Astrocyte of the hippocampus (primary cell): ENCODE data around the gene IL13.
A peak's percentile ranks its signal among the peaks of the same experiment; 100 is the strongest.

Experiments used
- DNase-seq: peaks from one replicate; pipeline ENCODE4 v3.0.0; 2011; ENCODE audit warnings: low read depth, low spot score

IL13 gene

DNA sequence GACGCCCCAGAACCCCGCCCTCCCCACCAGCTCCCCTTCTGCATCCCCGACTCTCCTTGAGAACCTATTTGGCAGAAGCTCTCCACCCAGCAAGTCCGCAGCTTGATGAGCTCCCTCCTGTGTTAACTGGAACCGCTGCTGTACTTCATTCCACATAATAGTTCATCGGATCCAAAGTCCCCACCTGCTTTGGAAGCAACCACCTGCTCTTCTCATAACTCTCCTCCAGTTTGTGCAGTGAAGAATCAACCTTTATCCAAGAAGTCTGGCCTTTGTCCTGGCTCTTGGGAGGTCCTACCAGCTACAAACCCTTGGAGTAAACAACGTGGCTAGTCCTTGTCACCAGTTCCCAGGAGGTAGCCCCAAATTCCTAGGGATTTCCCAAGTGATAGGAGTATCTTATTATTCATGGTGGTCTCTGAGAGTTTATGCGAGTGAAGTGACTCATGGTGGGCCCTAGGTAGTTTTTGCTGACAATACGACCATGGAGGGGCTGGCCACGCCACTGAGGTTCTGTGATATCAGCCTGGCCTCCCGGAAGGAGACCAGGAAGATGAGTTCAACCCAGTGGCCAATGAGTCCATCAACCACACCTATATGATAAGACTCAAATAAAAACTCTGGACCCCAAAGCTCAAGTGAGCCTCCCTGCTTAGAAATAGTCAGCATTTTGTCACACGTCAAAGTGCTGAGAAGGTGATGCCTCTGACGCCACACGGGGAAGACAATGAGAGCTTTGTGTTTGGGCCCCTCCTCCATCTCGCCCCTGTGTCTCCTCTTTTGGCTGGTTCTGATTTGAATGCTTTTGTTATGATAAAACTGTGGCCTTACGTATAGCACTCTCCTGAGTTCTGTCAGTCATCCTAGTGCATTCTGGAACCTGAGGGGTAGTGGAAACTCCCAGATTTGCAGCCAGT, 12.3 kb downstream of the IL13 start:
- no peak for DNase-seq

DNA sequence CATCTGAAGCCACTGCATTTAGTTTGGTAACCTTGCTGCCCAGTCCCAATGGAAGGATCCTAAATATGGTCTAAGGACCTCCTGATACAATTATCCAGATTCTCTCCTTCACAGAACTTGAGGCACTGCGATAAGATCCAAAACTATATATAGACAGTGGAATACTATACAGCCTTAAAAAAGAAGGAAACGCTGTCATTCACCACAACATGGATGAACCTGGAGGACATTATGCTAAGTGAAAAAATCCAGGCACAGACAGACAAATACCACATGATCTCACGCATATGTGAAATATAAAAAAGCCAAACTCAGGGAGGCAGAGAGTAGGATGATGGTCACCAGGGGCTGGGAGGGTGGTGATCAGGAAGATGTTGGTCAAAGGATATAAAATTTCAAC, 13.0 kb downstream of the IL13 start:
- no peak for DNase-seq

DNA sequence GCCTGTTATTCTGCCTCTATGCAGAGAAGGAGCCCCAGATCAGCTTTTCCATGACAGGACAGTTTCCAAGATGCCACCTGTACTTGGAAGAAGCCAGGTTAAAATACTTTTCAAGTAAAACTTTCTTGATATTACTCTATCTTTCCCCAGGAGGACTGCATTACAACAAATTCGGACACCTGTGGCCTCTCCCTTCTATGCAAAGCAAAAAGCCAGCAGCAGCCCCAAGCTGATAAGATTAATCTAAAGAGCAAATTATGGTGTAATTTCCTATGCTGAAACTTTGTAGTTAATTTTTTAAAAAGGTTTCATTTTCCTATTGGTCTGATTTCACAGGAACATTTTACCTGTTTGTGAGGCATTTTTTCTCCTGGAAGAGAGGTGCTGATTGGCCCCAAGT, 15.5 kb downstream of the IL13 start:
- no peak for DNase-seq

DNA sequence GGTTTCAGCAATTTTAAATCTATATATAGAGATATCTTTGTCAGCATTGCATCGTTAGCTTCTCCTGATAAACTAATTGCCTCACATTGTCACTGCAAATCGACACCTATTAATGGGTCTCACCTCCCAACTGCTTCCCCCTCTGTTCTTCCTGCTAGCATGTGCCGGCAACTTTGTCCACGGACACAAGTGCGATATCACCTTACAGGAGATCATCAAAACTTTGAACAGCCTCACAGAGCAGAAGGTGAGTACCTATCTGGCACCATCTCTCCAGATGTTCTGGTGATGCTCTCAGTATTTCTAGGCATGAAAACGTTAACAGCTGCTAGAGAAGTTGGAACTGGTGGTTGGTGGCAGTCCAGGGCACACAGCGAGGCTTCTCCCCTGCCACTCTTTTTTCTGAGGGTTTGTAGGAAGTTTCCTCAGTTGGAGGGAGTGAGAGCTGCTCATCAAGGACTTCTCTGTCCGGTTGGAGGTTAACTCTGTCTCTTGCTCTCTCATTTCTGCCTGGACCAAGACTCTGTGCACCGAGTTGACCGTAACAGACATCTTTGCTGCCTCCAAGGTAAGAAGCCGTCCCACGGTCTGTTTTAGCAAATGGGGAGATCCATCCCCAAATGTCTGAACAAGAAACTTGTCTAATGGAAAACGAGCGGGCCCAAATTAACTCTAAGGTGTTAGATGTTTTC, 16.1 kb downstream of the IL13 start, which contains the start of gene IL4:
Gene IL4 (plus strand): TSS at position 51 of the 692 bp plus-strand sequence. CDS start 62 bp downstream, at position 113.
- DNase-seq = no peak

DNA sequence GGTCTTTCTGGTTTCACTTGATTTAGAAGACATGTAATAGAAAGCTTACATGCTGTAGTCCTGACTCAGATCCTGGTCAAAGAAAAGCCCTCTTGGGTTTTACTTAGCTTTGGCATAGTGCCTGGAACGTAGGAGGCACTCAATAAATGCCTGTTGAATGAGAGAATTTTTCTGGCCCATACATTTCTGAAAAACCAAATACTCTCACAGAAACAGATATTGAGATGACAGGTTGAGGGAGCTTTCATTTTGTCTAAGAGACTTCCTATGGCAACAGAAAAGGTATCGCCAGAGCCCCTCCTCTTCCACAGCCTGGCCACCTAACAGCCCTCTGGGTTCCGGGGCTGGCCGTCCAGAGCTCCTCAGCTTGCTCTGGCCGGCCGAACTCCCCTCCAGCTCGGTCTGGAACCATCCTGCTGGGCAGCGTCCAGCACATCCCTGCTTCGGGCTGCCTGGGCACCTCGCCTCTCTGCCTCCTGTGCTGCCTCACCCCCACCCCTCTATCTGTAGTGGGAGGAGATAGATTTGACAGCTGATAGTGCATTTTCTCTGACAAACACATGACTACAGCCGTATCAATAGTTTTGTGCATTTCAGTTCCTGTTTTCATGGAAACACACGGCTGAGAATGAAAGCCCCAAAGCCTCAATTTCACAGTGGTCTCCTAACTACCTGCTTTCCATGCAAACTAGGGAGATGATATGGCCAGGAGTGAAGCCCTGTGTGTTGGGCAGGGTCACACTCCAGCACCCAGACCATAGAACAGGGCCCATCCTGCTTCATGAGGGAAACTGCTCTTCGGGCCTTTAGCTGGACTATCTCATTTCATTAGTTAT, 16.9 kb downstream of the IL13 start:
- peak; percentile 95 for DNase-seq

DNA sequence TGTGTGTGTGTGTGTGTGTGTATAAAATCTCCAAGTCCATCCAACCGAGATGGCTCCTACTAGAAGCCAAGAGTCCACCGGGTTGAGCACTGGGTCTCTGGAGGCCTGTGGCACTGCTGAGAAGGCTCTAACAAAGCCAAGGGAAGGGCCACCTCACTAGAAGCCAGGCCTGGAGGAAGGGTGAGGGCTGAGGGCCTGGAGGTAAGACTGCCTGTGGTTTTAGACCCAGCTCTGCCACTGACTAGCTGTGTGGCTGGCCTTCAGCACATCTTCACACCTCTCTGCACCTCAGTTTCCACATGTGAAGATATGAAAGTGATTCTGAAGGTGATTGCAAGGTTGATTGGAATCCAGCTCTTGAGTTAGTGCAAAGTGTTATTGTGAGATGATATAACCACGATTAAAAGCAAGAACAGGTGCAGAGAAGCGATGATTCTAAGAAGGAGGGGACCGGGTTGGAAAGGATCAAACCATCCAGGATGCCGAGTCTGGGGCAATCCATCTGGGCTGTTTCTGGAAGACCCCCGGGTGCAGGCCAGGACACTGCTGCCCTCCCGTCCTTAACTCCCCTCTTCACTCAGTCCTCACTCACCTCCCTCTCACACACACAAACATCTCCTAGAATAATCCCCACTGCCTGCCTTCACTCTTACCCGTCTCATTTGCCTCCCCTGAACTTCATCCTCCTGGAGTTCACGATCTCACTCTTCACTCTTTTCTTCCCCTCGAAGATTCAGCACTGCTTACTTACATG, 18.1 kb downstream of the IL13 start:
- DNase-seq = no peak

DNA sequence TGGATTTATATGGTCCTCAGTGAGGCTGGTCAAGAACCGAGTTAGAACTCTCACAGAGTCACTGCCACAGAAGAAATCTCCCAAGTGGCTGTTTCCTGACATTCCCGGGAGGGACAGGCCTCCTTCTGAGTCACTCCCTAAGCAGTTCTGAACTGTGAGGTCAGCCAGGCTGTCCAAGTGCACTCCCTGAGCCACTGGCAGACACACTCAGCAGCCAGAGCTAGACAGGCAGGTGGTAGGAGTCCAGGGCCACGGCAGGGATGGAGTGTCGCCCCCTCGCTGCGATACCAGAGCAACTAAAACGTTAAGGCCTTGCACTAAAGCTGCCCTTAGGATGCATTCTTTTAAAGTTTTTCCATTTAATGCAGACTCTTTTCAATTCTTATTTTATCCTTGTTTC, 19.2 kb downstream of the IL13 start:
- DNase-seq = peak; percentile 93

DNA sequence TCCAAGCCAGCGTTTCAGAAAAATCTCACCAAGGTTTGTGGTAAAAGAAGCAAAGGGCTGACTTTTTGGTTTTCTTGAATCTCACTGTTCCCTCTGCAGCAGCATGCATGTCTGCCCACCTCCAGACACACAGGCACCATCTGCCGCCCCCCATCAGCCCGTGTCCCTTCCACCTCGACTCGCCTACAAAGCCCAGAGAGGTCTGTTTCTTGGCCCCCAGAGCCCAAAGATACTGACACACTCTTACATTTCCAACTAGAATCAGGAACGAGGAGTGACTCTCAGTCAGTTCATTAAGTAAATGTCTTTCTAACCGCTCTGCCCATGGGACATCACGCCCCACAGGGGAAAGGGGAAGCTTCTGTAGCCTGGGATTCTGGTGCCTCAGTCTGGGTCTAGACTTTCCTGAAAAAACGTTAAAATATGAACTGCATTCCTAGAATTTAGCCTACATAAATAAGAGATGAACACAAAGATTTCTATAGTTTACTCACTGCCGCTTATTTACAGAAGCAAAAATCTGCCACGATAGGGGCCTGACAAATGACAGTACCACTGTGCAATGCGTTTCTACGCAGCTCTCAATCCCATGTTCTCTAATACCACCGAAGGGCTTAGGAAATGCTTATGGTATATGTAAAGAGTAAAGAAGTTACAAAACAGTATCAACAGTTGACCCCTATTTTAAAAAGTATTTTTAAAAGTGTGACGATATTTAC, 19.9 kb downstream of the IL13 start:
- DNase-seq = no peak

DNA sequence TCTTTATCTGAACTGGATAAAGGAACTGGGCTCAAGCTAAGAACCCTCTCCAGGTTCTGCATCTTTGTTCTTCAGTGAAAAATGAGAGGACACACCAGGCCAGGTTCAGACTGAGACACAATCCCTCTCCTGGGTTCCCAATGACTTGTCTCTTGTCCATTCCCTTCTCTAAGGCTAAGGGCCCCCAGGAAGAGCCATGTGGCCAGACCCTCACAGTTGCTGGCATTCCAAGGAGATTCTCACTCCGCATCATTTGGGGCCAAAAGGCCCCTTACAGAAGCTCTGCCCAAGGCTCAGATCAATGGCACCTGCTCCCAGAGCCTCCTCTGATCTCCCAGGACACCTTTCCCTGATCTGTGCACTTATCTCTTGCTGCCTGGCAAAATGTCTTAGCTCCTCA, 20.8 kb downstream of the IL13 start:
- no peak for DNase-seq

DNA sequence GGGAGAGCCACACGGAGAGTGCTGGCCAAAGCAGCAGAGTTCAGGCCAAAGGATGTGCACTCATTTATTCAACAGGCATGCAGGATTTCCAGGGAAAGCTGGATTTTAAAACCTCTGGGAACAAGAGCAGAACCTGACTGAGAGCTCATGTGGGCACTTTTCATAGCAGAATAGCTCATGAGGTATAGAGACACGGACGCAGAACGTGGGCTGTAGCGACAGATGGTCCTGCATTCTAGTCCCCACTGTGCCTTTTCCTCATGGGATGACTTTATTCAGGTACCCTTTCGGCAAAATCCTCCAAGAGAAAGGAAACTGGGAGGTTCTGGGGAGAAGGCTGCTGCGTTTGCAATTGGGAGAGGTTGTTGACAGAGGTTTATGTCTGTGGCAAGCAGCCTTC, 21.2 kb downstream of the IL13 start:
- no peak for DNase-seq

DNA sequence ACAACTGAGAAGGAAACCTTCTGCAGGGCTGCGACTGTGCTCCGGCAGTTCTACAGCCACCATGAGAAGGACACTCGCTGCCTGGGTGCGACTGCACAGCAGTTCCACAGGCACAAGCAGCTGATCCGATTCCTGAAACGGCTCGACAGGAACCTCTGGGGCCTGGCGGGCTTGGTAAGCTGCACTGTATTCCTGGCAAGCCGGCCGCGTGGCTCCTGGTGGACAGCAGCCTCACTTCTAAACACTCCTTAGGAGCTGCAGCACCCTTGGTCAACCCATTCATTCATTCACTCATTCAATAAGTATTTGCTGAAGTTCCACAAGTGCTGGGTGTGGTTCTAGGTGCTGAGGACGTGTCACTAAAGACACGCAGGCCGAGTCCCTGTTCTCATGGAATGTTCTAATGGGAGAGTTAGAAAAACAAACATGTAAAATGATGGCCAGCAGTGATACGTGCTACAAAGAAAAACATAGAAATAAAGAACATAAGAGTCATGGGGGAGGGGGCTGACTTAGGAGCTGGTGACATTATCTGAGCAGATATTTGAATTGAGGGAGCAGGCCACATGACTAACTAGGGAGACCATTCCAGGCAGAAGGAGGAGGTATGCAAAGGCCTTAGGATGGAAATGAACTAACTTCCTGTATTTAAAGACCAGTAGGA, 21.9 kb downstream of the IL13 start:
- no peak for DNase-seq

DNA sequence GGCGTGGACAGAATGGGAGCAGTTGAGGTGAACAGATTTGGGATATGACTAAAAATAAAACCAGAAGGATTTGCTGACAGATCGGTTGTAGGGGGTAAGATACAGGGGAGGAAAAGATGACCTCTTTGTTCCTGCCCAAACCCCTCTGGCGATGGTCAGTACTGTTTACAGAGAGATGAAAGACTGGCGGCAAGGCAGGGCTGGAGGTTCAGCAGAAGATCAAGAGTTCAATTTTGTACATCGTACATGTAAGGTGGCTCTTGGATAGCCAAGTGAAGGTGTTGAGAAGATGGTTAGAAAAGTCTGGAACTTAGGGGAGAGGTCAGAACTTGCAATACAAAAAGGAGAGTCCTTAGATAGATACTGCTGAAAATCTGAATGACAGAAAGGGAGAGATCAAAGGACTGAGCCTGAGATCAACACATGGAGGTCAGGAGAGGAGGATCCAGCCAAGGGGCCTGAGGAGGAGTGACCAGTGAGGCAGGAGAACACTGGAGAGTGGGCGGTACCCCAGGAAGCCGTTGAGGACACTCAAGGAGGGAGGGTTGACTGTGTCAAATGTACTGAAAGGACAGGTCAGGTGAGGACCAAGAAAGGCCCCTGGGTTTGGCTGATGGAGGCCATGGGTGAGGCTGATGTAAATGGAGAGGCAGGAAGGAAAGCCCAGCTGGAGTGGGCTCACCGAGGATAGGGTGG, 23.0 kb downstream of the IL13 start:
- DNase-seq = no peak

DNA sequence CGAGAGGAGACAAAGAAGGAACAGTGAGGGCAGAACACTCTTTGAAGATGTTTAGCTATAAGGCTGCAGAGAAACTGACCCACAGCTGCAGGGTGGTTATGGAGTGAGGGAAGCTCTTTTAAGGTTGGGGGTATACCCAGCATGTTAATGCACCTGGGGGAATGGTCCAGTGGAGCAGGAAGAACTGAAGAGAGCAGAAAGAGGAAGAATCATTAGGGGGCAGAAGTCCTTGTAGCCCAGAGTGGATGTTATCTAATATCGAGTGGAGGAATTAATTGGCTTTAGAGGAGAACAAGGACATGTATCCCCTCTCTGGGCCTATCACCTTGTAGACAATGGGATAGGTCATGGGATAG, 23.5 kb downstream of the IL13 start:
- no peak for DNase-seq

DNA sequence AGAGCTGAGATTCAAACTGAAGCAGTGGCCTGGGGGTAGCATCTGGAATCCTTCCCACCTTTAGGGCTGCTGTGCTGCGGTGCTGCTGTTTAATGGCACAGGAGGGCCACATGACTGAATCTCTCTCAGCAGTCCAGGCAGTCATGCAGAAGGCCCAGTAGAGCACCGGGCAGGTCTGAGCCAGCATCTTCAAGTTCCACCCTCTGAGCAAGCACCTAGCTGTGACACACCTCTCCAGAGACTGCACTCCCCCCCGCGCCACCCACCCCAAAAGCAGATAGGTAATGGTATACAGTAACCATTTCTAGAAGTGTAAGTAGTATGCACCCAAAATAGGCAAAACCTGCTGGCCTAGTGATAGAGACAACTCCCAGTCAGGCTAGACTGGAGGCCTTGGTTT, 24.0 kb downstream of the IL13 start:
- DNase-seq = no peak

DNA sequence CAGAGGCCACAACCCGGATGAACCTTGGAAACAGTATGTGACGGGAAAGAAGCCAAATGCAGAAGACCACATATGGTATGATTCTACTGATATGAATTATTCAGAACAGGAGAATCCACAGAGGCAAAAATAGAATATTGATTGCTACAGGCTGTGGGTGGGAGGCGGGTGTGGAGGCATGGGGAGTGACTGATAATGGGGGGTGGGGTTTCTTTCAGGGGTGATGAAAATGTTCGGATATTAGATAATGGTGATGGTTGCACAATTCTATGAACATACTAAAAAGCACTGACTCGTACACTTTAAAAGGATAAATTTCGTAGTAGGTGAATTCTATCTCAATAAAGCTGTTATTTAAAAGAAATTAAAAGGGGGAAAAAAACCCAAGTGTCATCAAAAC, 26.5 kb downstream of the IL13 start:
- no peak for DNase-seq

DNA sequence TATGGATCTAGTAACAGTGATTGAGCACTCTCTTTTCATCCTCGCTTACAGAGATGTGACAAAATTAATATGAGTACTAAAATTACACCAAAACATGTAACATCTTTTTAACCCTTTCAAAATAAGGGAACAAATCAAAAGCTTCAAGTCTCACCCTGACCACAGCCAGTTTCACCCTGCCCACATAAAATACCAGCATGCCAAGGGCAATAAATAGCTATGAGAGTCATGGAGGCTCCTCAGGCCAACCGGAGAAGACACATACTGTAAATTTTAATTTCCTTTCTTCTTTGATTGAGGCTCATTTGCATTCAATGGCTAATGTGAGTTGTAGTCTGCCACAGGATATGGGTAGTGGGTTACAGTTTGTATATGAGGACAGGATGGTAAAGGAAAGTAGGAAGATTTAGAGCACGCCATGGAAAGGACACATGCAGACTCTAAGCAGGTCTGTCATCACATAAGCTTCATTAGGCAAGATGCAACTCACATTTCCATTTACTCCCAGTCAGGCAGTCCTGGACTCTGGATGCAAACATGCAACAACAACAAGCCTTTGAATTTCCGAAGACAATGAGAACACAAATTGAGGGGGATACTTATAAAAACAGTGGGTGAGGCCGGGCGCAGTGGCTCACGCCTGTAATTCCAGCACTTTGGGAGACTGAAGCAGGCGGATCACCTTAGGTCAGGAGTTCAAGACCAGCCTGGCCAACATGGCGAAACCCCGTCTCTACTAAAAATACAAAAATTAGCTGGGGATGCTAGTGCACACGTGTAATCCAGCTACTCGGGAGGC, 27.1 kb downstream of the IL13 start:
- no peak for DNase-seq

DNA sequence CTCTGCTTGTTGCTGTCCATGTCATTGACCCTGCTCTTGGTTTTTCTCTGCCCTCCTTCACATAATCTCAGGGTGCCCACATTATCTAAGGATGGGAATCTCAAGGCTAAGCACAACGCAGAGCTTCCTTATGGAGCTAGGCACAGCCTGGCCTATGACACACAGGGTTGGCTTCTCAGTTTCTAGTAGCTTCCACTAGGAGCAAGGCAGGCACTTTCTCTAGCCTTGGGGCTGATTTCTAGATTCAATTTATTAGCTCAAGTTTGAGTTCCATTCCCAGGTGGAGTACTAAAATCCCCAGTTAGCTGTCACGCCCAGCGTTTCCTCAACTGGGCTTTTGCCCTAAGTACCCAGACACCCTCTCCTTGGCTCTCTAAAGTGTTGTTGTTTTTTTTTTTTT, 28.2 kb downstream of the IL13 start:
- no peak for DNase-seq

DNA sequence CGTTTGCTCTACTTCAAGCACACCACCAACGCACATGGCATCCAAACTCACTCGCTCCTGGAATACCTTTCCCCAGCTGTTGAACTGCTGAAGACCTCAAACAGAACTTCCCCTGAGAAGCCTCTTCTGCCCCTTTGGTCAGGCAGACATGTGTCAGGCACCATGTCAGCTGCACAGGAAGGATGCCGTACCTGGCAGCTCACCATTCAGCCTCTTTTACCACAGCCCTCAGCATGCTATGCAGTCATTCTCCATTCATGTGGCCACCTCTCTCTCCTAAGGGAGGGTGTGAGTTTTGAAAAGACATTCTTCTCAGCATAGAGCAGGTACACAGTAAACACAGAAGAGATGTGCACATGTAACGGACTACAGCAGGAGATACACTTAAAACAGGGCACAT, 30.0 kb downstream of the IL13 start:
- DNase-seq = no peak
